ENCODE measurements around the gene CTRB2. TPM values are rescaled to one million over a fixed set of nuclear protein-coding genes. Genes with fewer than 3 reads are reported as not detected.

The CTRB2 gene
- total RNA-seq, 1 experiment from 2014 or later, result not detected

GRCh38 chr16:75189638-75190245, 17.2 kb downstream of the CTRB2 start:
- H3K4me3 Mint-ChIP-seq (ENCODE audit: low read depth, unreplicated experiment), result no peak overlapping the region
- peaks cover 36% of the 10 kb centered on the region for H3K27me3 Mint-ChIP-seq (ENCODE audit: unreplicated experiment)
- H3K27ac Mint-ChIP-seq (ENCODE audit: unreplicated experiment), result no peak overlapping the region
- H3K9me3 Mint-ChIP-seq (ENCODE audit: low read depth, unreplicated experiment), result peaks cover 5% of the 10 kb centered on the region
- TF ChIP-seq CTCF (IDR thresholded peaks at IDR 0.05; ENCODE audit: unreplicated experiment), result no peak
- BruUV-seq (replicated peaks), result no TSS peak
- DNase-seq, result no peak
- intact Hi-C loops (cut with micrococcal nuclease; ENCODE audit: unreplicated experiment), result no loop called here
- CTCF ChIA-PET, result interaction anchor here (0.6 to 0.7 kb wide), 2 partner anchors 10 to 489 kb away, joined by 3 to 4 read pairs; partner anchors contain the start of gene MLKL
- H3K36me3 Mint-ChIP-seq (ENCODE audit: insufficient read depth, unreplicated experiment), result peaks cover 6% of the 10 kb centered on the region
- H3K4me1 Mint-ChIP-seq (ENCODE audit: low read depth, unreplicated experiment), result peaks cover 6% of the 10 kb centered on the region

GRCh38 chr16:75188832-75189477, 18.0 kb downstream of the CTRB2 start:
- Mint-ChIP-seq H3K4me3 (ENCODE audit: low read depth, unreplicated experiment) (no peak overlapping the region), H3K9me3 (ENCODE audit: low read depth, unreplicated experiment) (peaks cover 6% of the 10 kb centered on the region), H3K4me1 (ENCODE audit: low read depth, unreplicated experiment) (peaks cover 6% of the 10 kb centered on the region), H3K27ac (ENCODE audit: unreplicated experiment) (no peak overlapping the region), H3K36me3 (ENCODE audit: insufficient read depth, unreplicated experiment) (peaks cover 4% of the 10 kb centered on the region), H3K27me3 (ENCODE audit: unreplicated experiment) (peaks cover 35% of the 10 kb centered on the region)
- BruUV-seq (replicated peaks), result no TSS peak
- CTCF ChIA-PET, result no interaction called here
- DNase-seq, result no peak
- TF ChIP-seq CTCF (IDR thresholded peaks at IDR 0.05; ENCODE audit: unreplicated experiment), result no peak
- intact Hi-C loops (cut with micrococcal nuclease; ENCODE audit: unreplicated experiment), result no loop called here

- Mint-ChIP-seq H3K27me3 (ENCODE audit: unreplicated experiment) (no peaks in the 10 kb centered on the region), H3K4me1 (ENCODE audit: low read depth, unreplicated experiment) (no peaks in the 10 kb centered on the region), H3K27ac (ENCODE audit: unreplicated experiment) (no peak overlapping the region), H3K36me3 (ENCODE audit: insufficient read depth, unreplicated experiment) (no peaks in the 10 kb centered on the region), H3K4me3 (ENCODE audit: low read depth, unreplicated experiment) (no peak overlapping the region), H3K9me3 (ENCODE audit: low read depth, unreplicated experiment) (peaks cover 15% of the 10 kb centered on the region)
- DNase-seq, result no peak
- intact Hi-C loops (cut with micrococcal nuclease; ENCODE audit: unreplicated experiment), result no loop called here
- CTCF ChIA-PET, result no interaction called here
- BruUV-seq (replicated peaks), result no TSS peak
- TF ChIP-seq CTCF (IDR thresholded peaks at IDR 0.05; ENCODE audit: unreplicated experiment), result no peak
Observed at GRCh38 chr16:75181630-75182029, 25.3 kb downstream of the CTRB2 start.

GRCh38 chr16:75179208-75179607, 27.8 kb downstream of the CTRB2 start:
- Mint-ChIP-seq H3K27ac (ENCODE audit: unreplicated experiment) (no peak overlapping the region), H3K9me3 (ENCODE audit: low read depth, unreplicated experiment) (peaks cover 14% of the 10 kb centered on the region), H3K4me1 (ENCODE audit: low read depth, unreplicated experiment) (no peaks in the 10 kb centered on the region), H3K36me3 (ENCODE audit: insufficient read depth, unreplicated experiment) (no peaks in the 10 kb centered on the region), H3K27me3 (ENCODE audit: unreplicated experiment) (no peaks in the 10 kb centered on the region), H3K4me3 (ENCODE audit: low read depth, unreplicated experiment) (no peak overlapping the region)
- CTCF ChIA-PET, result no interaction called here
- intact Hi-C loops (cut with micrococcal nuclease; ENCODE audit: unreplicated experiment), result no loop called here
- BruUV-seq (replicated peaks), result no TSS peak
- no peak for DNase-seq
- TF ChIP-seq CTCF (IDR thresholded peaks at IDR 0.05; ENCODE audit: unreplicated experiment), result no peak

Measured in Calu3 (cell line).